ENCODE measurements around the gene DIP2C.

GRCh38 chr10:391305-391704 lies 298.2 kb downstream of the DIP2C start:
- TF ChIP-seq POLR2A (IDR thresholded peaks at IDR 0.05) (no peak), CTCF (IDR thresholded peaks at IDR 0.05) (no peak), POLR2AphosphoS5 (IDR thresholded peaks at IDR 0.05; ENCODE audit: insufficient read depth in 1 of 2, low read depth in 1 of 2) (no peak)
